ENCODE measurements around the gene AGAP2.

AGAP2 gene

GRCh38 chr12:57720606-57721595 lies 17.6 kb downstream of the AGAP2 start:
- peak; percentile 3 for TF ChIP-seq CTCF (IDR thresholded peaks at IDR 0.05; ENCODE audit: low read depth, low read length, missing control alignments)
- no peak overlapping the region for H3K4me3 ChIP-seq (ENCODE audit: low read depth, low read length)
- no peak for DNase-seq (ENCODE audit: low read depth)

DNA sequence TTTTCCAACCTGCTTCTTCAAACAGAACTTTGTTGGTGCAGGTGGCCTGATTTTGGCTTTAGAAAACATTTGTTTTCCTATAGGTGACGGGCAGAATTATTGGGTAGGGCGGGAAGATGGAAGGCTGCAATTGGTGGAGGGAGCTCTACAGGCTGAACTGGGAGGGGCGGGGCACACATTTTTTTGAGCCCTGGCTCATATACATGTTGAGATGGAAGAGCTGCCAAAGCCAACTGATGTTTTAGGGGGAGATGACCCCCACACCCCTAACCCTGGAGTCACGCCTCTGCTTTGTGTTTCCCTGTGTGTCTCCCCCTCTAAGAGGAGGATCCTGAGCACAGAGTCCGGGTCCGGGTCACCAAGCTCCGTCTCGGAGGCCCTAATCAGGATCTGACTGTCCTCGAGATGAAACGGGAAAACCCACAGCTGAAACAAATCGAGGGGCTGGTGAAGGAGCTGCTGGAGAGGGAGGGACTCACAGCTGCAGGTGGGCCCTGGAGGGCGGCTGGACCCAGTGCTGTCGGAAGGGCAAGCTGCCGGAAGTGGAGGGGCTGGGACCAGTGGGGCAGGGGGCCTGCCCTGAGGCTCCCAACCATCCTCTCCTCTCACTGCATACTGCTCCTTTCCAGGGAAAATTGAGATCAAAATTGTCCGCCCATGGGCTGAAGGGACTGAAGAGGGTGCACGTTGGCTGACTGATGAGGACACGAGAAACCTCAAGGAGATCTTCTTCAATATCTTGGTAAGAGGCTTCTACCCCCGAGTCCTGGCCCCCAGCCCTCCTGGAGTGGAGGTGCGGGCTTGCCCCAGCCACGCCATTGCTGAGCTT lies 18.6 kb downstream of the AGAP2 start:
- TF ChIP-seq CTCF (IDR thresholded peaks at IDR 0.05; ENCODE audit: low read depth, low read length, missing control alignments): no peak
- no peak for DNase-seq (ENCODE audit: low read depth)
- H3K4me3 ChIP-seq (ENCODE audit: low read depth, low read length): no peak overlapping the region

DNA sequence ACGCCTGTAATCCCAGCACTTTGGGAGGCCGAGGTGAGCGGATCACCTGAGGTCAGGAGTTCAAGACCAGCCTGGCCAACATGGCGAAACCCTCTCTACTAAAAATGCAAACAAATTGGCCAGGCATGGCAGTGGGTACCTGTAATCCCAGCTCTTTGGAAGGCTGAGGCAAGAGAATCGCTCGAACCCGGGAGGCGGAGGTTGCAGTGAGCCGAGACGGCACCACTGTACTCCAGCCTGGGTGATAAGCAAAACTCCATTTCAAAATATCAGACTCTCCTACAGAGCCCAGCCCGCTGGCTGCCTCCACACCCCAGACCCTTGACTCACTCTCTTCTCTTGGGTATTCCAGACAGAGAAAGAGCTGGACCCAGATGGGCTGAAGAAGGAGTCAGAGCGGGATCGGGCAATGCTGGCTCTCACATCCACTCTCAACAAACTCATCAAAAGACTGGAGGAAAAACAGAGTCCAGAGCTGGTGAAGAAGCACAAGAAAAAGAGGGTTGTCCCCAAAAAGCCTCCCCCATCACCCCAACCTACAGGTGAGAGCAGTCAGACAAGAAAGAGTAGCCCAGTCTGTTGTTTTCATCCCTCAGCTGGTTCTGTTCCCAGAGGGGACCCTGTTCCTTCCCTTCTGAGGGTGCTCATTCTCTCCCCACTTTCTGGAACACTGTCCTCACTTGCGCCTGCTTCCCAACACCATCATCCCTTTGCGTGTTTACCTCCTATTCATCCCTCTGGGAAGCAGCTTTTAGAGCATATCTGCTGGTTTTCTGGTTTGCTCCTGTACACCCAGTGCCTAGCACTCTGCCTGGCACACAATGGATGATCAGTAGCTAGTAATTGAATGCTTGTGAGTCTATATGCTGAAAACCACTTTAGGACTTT lies 19.7 kb downstream of the AGAP2 start:
- no peak overlapping the region for H3K4me3 ChIP-seq (ENCODE audit: low read depth, low read length)
- no peak for TF ChIP-seq CTCF (IDR thresholded peaks at IDR 0.05; ENCODE audit: low read depth, low read length, missing control alignments)
- DNase-seq (ENCODE audit: low read depth): no peak

DNA sequence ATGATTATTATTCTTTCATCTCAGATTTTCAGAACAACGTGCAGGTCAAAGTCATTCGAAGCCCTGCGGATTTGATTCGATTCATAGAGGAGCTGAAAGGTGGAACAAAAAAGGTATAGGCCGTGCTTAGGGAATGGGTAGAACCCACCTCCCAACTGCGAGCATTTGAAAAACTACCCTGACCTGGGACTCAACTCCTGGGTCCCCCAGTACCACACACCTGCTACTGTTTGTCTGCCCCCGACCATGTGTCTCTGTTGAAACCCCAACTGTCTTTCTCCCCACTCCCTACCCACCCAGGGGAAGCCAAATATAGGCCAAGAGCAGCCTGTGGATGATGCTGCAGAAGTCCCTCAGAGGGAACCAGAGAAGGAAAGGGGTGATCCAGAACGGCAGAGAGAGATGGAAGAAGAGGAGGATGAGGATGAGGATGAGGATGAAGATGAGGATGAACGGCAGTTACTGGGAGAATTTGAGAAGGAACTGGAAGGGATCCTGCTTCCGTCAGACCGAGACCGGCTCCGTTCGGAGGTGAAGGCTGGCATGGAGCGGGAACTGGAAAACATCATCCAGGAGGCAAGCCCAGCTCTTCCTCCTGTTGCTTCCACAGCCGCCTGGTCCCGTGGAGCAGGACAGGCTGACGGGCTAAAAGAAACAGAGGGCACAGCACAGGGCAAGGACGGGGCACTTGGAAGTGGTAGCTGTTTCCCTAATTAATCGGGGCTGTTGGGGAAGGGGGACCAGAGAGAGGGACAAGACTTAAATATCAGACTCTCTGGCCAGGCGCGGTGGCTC lies 20.5 kb downstream of the AGAP2 start:
- no peak for DNase-seq (ENCODE audit: low read depth)
- no peak overlapping the region for H3K4me3 ChIP-seq (ENCODE audit: low read depth, low read length)
- TF ChIP-seq CTCF (IDR thresholded peaks at IDR 0.05; ENCODE audit: low read depth, low read length, missing control alignments): no peak

DNA sequence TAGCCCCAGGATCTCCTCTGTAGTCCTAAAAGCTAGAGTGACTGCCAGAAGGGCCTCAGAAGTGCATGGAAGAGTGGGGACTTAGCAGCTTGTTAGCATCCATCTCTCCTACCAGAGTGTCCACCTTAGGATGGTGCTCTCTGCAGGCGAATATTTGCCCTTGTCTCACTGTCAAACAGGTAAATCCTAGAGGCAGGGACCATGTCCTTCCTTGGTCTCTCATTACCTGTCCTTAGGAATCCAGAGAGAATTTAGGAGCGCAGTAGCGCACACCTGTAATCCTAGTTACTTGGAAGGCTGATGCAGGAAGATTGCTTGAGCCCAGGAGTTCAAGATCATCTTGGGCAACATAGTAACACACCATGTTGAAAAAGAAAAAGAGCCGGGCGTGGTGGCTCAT lies 21.4 kb downstream of the AGAP2 start:
- H3K4me3 ChIP-seq (ENCODE audit: low read depth, low read length): no peak overlapping the region
- DNase-seq (ENCODE audit: low read depth): no peak
- TF ChIP-seq CTCF (IDR thresholded peaks at IDR 0.05; ENCODE audit: low read depth, low read length, missing control alignments): no peak

DNA sequence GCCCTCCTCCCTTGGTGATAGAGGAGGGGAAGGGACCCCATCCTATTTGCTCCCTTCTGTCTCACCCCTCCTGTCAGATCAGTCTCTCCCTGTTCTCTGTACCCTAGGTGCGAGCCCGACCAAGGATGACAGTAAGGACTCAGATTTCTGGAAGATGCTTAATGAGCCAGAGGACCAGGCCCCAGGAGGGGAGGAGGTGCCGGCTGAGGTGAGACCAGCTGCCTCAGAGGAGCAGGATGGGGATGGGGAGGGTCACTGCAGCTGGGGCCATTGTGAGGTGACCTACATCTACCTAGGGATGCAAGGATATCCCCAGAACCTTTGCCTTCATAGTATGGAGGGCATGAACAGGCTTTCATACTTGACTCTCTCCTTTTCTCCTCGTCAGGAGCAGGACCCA lies 22.2 kb downstream of the AGAP2 start:
- no peak for DNase-seq (ENCODE audit: low read depth)
- TF ChIP-seq CTCF (IDR thresholded peaks at IDR 0.05; ENCODE audit: low read depth, low read length, missing control alignments): no peak
- no peak overlapping the region for H3K4me3 ChIP-seq (ENCODE audit: low read depth, low read length)
